A172 (cell line): ENCODE results near the gene IL1RAPL2. TPM values are rescaled to one million over a fixed set of nuclear protein-coding genes. Genes with fewer than 3 reads are reported as not detected.
"Not testable (repeated sequence)": the region's sequence is repeated elsewhere in the genome, so short reads cannot be mapped to it uniquely, and the experiment has no call there.

Experiments
- DNase-seq: peaks from one replicate; pipeline ENCODE4 v3.0.0-alpha.2; 2015; ENCODE audit warnings: low spot score
- total RNA-seq: library from RNA; depleted of rRNA; stranded (reverse); fragments of >200 nt; shearing (Covaris generic); gene quantifications from 2 replicates; pipeline ENCODE4 v1.2.3, GENCODE V29; 2014; rRNA removed

IL1RAPL2 gene
- not detected in 2 replicates for total RNA-seq

GRCh38 chrX:104565791-104566680 lies at the start of gene IL1RAPL2:
TSS of gene IL1RAPL2 (plus strand) at chrX:104566199.
- DNase-seq = no peak

GRCh38 chrX:104522386-104522785 lies 43.6 kb upstream of the IL1RAPL2 start:
- no peak for DNase-seq

DNA sequence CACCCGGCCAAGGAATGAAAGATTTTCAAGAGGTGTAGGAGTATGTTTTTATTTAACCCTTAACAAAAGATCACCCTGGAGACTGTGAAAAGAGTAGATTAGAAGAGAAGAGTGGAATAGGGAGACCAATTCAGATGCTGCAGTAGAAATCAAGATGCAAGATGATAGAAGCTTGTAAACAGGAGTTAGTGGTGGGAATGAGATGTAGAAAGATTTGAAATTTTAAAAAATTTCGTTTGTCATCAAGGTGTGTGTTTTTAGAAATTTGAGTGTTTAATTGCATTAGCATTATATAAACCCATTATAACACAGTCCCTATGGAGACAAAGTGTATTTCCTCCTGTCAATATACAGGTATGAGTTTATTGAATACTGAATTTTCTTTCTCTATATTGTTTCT lies 42.1 kb upstream of the IL1RAPL2 start:
- no peak for DNase-seq

DNA sequence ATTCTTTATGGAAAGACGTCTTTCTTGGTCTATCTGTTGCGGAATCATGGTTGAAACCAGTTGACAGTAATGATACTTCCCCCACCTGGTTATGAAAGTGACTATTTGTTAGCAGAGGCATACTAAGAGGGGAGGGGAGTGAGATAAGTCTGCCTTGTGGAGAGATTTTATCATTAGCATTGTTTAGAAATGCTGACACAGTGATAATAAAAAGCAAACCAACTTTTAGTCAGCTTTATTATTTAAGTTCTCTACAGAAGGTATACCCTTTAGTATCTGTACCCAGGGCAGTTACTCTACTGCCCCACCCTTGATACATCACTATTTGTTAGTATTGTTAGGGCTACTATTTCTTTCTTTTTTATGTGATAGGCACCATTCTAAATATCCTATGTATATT lies 26.9 kb upstream of the IL1RAPL2 start:
- DNase-seq = no peak

GRCh38 chrX:104542447-104542846 lies 23.6 kb upstream of the IL1RAPL2 start:
- not testable (repeated sequence) for DNase-seq

DNA sequence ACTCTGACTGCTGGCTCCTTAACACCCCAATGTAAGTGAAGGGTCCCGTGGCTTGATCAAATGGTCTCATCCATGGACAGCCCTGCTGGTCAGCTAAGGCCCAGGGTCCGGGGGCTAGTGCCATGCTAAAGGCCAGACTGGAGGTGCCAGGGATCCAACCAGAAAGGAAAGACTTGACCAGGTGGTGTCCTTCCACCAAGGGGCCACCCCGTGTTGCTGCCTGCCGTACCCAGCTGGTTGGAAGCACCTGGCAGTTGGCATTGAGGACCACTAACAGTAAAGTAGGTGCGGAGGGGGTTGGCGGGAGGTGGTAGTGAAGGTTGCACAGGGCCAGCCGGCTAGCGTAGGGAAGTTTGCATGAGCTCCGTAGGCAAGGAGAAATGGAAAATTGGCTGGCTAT lies 1.7 kb upstream of the IL1RAPL2 start:
- no peak for DNase-seq

- DNase-seq = no peak
Observed at GRCh38 chrX:104564921-104565703, 887 bp upstream of the IL1RAPL2 start.

- no peak for DNase-seq
Observed at GRCh38 chrX:104566681-104567501, 892 bp downstream of the IL1RAPL2 start.

DNA sequence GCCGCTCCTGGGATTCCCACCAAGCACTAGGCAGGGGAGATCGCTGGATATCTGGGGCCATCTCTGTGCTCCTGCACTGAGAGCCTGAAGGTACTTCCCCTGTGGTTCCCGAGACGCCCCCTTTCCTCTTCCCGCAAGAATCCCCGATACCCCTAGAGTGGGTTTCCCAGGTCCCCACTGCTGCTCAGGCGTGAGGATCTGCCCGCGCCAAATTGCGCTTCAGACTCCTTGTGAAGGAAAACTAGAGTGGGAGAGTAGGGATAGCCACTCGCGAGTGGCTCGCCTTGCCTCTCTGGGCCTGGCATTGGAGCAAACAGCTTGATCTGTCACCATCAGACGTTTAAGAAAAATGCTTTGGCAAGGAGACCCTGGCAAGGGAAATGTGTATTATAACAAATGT lies 1.5 kb downstream of the IL1RAPL2 start:
- DNase-seq = no peak

DNA sequence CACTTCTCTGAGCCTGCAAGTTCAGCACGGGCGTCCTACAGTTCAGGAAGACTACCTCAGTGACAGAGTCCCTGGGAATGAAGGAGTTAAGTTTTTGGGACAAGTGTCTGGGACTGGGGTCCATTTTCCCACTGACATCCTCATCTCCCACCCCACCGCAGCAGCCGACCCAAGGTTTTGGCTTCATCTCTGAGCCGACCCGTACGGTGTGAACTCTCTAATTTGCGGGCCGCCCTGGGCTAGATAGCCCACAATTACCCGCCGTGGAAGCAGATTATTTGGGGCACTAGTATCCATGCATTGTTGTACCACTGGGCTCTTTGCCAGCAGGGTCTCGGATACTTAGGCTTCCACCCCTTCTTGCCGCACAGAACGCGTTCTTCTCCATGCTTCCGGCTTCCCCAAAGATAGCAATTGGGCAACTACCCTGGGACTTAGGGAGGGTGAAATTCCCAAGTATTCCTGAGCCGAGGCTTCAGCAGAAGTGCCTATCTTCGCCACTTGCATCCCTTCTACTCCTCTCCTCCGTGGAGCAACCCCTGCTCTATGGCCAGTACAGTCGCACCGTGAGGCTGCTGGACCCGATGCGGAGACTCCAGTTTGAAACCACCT lies 2.4 kb downstream of the IL1RAPL2 start:
- no peak for DNase-seq

DNA sequence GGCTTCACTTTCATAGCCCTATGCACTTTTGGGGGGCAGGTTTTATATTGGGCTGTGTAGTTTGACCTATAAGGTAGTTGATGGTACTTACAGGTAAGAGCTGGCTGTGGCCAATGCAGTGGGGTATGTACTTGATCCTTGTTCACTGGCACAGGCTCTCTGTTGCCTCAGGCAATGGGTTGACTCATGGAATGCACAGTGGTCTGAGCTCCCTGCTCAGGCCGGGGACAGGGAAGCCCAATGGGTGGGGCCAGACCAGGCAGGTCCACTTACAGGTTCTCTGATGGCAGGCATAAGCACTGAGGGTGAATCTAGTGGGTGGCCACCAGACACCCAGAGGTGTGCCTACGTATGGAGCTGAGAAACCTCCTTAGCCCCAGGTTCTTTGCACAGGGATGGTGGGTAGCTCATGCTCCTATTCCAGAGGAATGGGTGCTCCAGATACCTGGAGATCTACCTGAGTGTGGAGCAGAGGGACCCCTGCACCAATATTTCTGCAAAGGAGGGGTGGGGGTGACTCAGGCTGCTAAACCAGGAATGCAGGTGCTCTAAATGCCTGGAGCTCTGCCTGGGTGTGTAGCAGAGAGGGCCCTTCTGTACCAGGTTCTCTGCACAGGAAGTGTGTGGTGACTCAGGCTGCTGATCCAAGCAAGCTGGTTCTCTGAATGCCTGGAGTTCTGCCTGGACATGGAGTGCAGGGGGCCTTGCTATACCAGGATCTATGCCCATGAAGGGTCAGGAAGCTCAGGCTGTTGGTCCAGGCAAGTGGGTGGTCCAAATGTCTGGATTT lies 52.3 kb downstream of the IL1RAPL2 start:
- no peak for DNase-seq

- DNase-seq = no peak
Observed at GRCh38 chrX:104621781-104622180, 55.8 kb downstream of the IL1RAPL2 start.

DNA sequence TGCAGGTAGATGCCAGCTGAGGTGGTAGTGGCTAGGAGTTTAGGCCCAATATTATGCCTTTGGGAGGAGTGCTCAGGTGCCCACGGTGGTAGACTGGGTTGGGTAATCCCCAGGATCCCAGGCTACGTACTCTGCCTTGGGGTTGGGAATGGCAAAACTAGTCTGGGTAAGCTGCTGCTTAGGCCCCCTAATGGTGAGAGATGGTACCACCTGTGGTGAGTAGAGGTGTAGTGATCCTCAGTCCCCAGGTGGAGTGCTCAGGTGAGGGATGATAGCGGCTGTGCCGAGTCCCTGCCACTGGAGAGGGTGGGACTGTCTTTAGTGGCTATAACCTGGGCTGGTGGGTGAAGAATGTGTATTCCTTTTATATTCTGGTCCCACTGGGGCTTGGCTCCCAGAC lies 75.2 kb downstream of the IL1RAPL2 start:
- no peak for DNase-seq

- DNase-seq = no peak
Observed at GRCh38 chrX:104647084-104647483, 81.1 kb downstream of the IL1RAPL2 start.

DNA sequence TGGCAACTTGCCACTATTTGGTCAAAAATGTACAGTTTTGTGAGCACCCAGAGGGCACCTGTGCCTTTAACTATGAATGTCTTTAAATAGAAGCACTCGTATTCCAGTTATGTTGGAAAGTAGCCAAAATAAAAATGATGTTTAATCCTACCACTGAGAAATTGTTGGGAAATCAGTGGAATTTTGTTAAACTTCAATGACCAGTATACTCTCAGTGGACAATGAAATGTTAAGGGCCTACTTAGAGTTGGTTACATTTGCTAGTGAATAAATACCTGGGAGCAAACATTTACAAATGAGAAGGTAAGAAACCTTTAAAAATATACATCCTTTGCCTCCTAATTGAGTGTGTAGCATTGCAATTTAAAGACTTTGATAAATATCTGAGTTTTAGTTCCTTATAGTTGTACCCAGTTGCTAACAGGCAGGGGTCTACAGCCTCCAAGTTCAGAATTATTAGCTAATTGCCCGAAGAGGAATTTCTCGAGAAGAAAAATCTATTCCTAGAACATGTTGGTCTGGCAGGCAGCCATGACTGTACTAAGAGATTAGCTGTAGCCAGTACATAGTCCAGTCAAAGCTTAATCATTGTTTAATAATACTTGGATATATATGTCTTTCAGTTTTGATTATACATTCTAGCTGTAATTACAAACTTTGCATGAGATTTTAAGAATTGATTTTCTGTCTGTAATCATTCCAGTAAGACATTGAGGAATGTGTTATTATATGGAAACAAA lies 93.2 kb downstream of the IL1RAPL2 start:
- DNase-seq = no peak

- no peak for DNase-seq
Observed at GRCh38 chrX:104660092-104660491, 94.1 kb downstream of the IL1RAPL2 start.

GRCh38 chrX:104662694-104663093 lies 96.7 kb downstream of the IL1RAPL2 start:
- DNase-seq = no peak

DNA sequence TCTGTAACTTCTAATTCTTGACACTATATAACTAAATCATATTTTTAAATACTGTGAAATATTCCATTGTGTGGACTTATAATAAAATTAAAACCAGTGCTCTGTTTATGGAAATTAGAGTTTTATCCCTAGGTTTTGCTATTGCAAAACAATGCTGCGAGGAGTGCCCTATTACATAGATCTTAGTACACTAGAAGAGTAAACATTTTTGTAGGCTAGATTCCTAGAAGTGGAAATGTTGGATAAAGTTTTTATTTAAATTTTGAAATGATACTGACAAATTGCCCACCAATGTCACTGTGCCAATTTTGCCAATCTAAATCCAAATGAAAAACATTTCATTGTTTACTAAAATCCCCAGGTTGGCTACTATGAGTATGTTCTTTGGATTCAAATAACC lies 99.7 kb downstream of the IL1RAPL2 start:
- DNase-seq = no peak

GRCh38 chrX:104668550-104668949 lies 102.6 kb downstream of the IL1RAPL2 start:
- DNase-seq = no peak

DNA sequence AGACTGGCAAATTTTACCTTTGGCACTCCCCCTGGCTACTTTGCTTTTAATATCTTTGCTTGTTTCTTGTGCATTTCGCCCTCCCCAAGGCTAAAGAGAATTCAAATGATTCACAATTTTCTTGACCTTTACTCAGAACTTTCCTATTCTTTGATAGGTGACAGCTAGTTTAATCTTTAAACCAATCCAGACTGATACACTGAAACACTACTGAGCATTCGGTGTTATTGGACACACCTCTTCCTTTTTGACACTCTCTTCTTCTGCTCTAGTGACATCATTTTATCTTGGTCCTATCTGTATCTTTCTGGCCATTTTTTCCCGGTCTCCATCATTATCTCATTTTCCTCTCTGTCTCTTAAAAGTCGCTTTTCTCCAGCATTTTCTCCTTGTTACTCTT lies 103.1 kb downstream of the IL1RAPL2 start:
- no peak for DNase-seq
